Heart left ventricle (tissue), 16 donors: ENCODE data around the gene TARBP1. TPM values are rescaled to one million over a fixed set of nuclear protein-coding genes. Genes with fewer than 3 reads are reported as not detected.
A peak's percentile ranks its signal among the peaks of the same experiment; 100 is the strongest.
"Not testable (repeated sequence)": the region's sequence is repeated elsewhere in the genome, so short reads cannot be mapped to it uniquely, and the experiment has no call there.

Experiments used
- ATAC-seq, 4 donors: fragments of 200-7000 bp; cut with Tn5 transposase; one replicate each; pipeline ENCODE4 v1.9.1; 2020 to 2022; ENCODE audit warnings: moderate library complexity in 4 of 4, mild to moderate bottlenecking in 3 of 4, moderate number of reproducible peaks in 1 of 4
- DNase-seq, 5 donors: peaks; one replicate each; pipeline ENCODE4 v3.0.0-alpha.2; 2020
- H3K27ac ChIP-seq, 12 donors: fragments of 200-600 bp; sonication (generic) in 4 of 12; one replicate each; pipeline versions ENCODE4 v1.5.0 to v1.8.0; 2016 to 2022; ENCODE audit warnings: mild to moderate bottlenecking in 2 of 12
- H3K27me3 ChIP-seq, 9 donors: fragments of 200-600 bp; sonication (generic) in 2 of 9; one replicate each; pipeline versions ENCODE4 v1.5.1 to v1.8.0; 2016 to 2022; ENCODE audit warnings: mild to moderate bottlenecking in 3 of 9
- H3K36me3 ChIP-seq, 9 donors: fragments of 200-600 bp; sonication (generic) in 2 of 9; one replicate each; pipeline versions ENCODE4 v1.5.0 to v1.8.0; 2018 to 2022; ENCODE audit warnings: mild to moderate bottlenecking in 2 of 9
- H3K4me1 ChIP-seq, 12 donors: fragments of 200-600 bp; sonication (generic) in 4 of 12; one replicate each; pipeline versions ENCODE4 v1.5.0 to v1.8.0; 2016 to 2022; ENCODE audit warnings: mild to moderate bottlenecking in 3 of 12
- H3K4me3 ChIP-seq, 12 donors: fragments of 200-600 bp; sonication (generic) in 4 of 12; one replicate each; pipeline versions ENCODE4 v1.5.0 to v1.8.0; 2017 to 2022; ENCODE audit warnings: mild to moderate bottlenecking in 9 of 12, moderate library complexity in 4 of 12
- H3K9me3 ChIP-seq, 12 donors: fragments of 200-600 bp; sonication (generic) in 4 of 12; one replicate each; pipeline versions ENCODE4 v1.5.0 to v1.8.0; 2016 to 2022; ENCODE audit warnings: mild to moderate bottlenecking in 1 of 12
- POLR2A ChIP-seq, 2 donors: fragments of 450-650 bp; IDR thresholded peaks; one replicate each; pipeline ENCODE4 v1.6.1; 2017; ENCODE audit warnings: antibody characterized with exemption in 2 of 2, mild to moderate bottlenecking in 2 of 2, moderate library complexity in 2 of 2
- WGBS, 4 donors: extraction: QIAGEN DNeasy Blood & Tissue Kit in 2 of 4; methylation state at CpG; one replicate each; pipeline versions ENCODE4 v1.1.5 to v1.1.7; 2013 to 2018; 5-methylcytosine and 5-hydroxymethylcytosine counted together
- intact Hi-C, 10 donors: fragments of 100-400 bp; cut with DNase I; formaldehyde crosslinking; loops; one replicate each; pipeline versions ENCODE4 v1.11.1 to v1.14.2; 2022
- polyA plus RNA-seq, 2 donors: library from polyadenylated mRNA; stranded (reverse); fragments of 200-250 nt; gene quantifications; one replicate each; pipeline ENCODE4 v1.2.3, GENCODE V29; 2013
- total RNA-seq, 9 donors: library from RNA; depleted of rRNA in 2 of 9; stranded (reverse); fragments of >200 nt in 2 of 9; fragmentation: NEBNext Ultra II Directional in 3 of 9; extraction: Animal tissue kit (Norgen Biotek cat#: 25700) in 3 of 9; gene quantifications; one replicate each; pipeline versions ENCODE4 v1.1.0 to v1.2.4, GENCODE V29; 2016 to 2023
- TF ChIP-seq, protein P1 (sequence below), 12 donors: fragments of 200-600 bp; sonication (generic) in 4 of 12; IDR thresholded peaks; one replicate each; pipeline versions ENCODE4 v1.5.0 to v1.8.0; 2018 to 2022; ENCODE audit warnings: antibody characterized with exemption in 12 of 12, mild to moderate bottlenecking in 5 of 12
- donor health status: ischemic (EF 13 %, LVEDD 7.1; RV severe dilation, severe dysfunction).
- donor health status: healthy with polysubstance abuse.
- donor health status: DM: no; HTN: yes; CAD: no.
- donor health status: DM: no; HTN: no; CAD: no.
- donor health status: ischemic (EF 25% LVEDD 6.9; RV normal size, moderate dysfunction).
- donor health status: ischemic (EF 25% LVEDD 5.7; RV mildly dilated, moderate dysfunction).
- donor health status: healthy.
- donor health status: DM: yes; HTN: yes; CAD: no.
- donor health status: ischemic (EF 35%, LVEDD 5.7; RV mildly dilated, moderate dysfunction).
- donor health status: nonischemic (EF 11% LVEDD 7.7; RV severe dilation, severe dysfunction).
- donor health status: DM: yes; HTN: yes; CAD: no.
- donor health status: PGD.
- donor health status: ischemic (EF 29% LVEDD 5.4; RV normal size, mild dysfunction).
- donor health status: nonischemic (EF 23%, LVEDD 6.1; RV moderate dilation, normal function).

TARBP1 gene
- total and polyA plus RNA-seq, 11 donors = 4.8 to 18.2 (median 9.9) TPM

- ATAC-seq = no peak
- peaks cover 0 to 5% (median 0%) of the 10 kb centered on the region in 12 donors for H3K9me3 ChIP-seq
- no peak overlapping the region for H3K4me3 ChIP-seq
- peaks cover 0 to 25% (median 0%) of the 10 kb centered on the region in 9 donors for H3K27me3 ChIP-seq
- no peaks in the 10 kb centered on the region for H3K36me3 ChIP-seq
- H3K27ac ChIP-seq = no peak overlapping the region
- no peak for TF ChIP-seq POLR2A (IDR thresholded peaks at IDR 0.05)
- TF ChIP-seq, protein P1, sequence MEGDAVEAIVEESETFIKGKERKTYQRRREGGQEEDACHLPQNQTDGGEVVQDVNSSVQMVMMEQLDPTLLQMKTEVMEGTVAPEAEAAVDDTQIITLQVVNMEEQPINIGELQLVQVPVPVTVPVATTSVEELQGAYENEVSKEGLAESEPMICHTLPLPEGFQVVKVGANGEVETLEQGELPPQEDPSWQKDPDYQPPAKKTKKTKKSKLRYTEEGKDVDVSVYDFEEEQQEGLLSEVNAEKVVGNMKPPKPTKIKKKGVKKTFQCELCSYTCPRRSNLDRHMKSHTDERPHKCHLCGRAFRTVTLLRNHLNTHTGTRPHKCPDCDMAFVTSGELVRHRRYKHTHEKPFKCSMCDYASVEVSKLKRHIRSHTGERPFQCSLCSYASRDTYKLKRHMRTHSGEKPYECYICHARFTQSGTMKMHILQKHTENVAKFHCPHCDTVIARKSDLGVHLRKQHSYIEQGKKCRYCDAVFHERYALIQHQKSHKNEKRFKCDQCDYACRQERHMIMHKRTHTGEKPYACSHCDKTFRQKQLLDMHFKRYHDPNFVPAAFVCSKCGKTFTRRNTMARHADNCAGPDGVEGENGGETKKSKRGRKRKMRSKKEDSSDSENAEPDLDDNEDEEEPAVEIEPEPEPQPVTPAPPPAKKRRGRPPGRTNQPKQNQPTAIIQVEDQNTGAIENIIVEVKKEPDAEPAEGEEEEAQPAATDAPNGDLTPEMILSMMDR (IDR thresholded peaks at IDR 0.05) = no peak
- intact Hi-C loops = no loop called here
- DNase-seq = no peak
- H3K4me1 ChIP-seq = no peaks in the 10 kb centered on the region
Measured at GRCh38 chr1:234357831-234358230, 121.1 kb downstream of the TARBP1 start.

GRCh38 chr1:234356615-234357269 is 122.2 kb downstream of the TARBP1 start:
- WGBS, 4 donors = 45 to 60% (median 51%) methylated on average over 35 of the region's 35 CpGs
- Histone ChIP-seq H3K27me3 (peaks cover 0 to 25% (median 0%) of the 10 kb centered on the region in 9 donors), H3K4me3 (peak overlapping the region in 8 of 12 donors; percentile 24 to 42 (median 32))
- H3K4me1 ChIP-seq, intact Hi-C loops, H3K36me3 ChIP-seq, H3K9me3 ChIP-seq, H3K27ac ChIP-seq: not testable (repeated sequence)
- peak in 2 of 4 donors; percentile 33 to 61 for ATAC-seq
- DNase-seq = peak in 1 of 5 donors; percentile 63

DNA sequence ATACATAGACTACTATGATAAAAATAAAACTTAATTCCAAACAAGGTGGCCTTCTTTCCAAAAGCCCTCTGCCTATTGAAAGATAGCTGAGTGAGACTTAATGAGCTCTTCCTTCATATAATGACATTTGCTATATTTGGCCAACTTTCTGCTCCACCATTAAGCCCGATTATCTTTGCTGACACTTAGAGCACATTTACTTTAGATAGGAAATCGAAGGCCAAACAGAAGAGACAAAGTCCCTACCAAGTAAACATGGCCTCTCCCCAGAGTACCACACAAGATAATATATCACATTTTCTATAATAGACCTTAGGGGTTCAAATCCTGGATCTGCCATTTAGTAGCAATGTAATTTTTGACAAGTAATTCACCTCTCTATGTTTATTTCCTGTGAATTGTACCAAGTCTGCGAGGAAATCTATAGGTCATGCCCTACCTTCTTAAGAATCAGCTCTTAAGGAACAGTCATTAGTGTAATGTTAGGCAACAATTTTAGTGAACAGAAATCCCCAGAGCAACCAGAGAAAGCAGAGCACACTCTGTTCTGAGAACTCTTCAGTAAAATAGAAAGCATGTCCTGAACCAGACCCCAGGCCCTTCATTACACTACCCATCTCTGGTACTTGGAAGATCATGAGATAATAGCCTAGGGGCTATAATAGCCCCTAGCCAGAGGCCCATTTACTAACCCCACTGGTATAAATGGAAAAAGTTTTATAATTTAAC is 123.0 kb downstream of the TARBP1 start:
- no peaks in the 10 kb centered on the region for H3K36me3 ChIP-seq
- H3K4me1 ChIP-seq = no peaks in the 10 kb centered on the region
- H3K9me3 ChIP-seq = peaks cover 0 to 5% (median 0%) of the 10 kb centered on the region in 12 donors
- DNase-seq (no peak), ATAC-seq (no peak)
- no peak overlapping the region for H3K27ac ChIP-seq
- H3K27me3 ChIP-seq = peaks cover 0 to 25% (median 0%) of the 10 kb centered on the region in 9 donors
- WGBS, 4 donors = 61 to 78% (median 72%) methylated on average over 3 of the region's 3 CpGs
- TF ChIP-seq, protein P1 (IDR thresholded peaks at IDR 0.05) = no peak
- TF ChIP-seq POLR2A (IDR thresholded peaks at IDR 0.05) = no peak
- H3K4me3 ChIP-seq = no peak overlapping the region
- intact Hi-C loops = no loop called here

- TF ChIP-seq POLR2A (IDR thresholded peaks at IDR 0.05) = no peak
- TF ChIP-seq, protein P1 (IDR thresholded peaks at IDR 0.05) = no peak
- H3K36me3 ChIP-seq = no peaks in the 10 kb centered on the region
- intact Hi-C loops = loop anchor here in 1 of 10 donors (2.0 kb wide), 1 partner anchor 46 kb away; no protein-coding TSS in a partner anchor
- peaks cover 0 to 9% (median 0%) of the 10 kb centered on the region in 12 donors for H3K9me3 ChIP-seq
- no peak for DNase-seq
- H3K4me3 ChIP-seq = no peak overlapping the region
- H3K4me1 ChIP-seq = no peaks in the 10 kb centered on the region
- 47 to 65% (median 54%) methylated on average over 4 of the region's 4 CpGs for WGBS, 4 donors
- peaks cover 0 to 18% (median 0%) of the 10 kb centered on the region in 9 donors for H3K27me3 ChIP-seq
- H3K27ac ChIP-seq = no peak overlapping the region
- ATAC-seq = no peak
Measured at GRCh38 chr1:234348964-234349363, 130.0 kb downstream of the TARBP1 start.
